ENCODE measurements around the gene LRP1B. TPM values are rescaled to one million over a fixed set of nuclear protein-coding genes. Genes with fewer than 3 reads are reported as not detected.

The LRP1B gene
- total RNA-seq, 1 experiment from 2014 or later = not detected

GRCh38 chr2:140882671-140883620 is 1247.9 kb downstream of the LRP1B start:
- no peak for DNase-seq (ENCODE audit: low spot score)
- in situ Hi-C loops (cut with HindIII; ENCODE audit: low sequenced_read_pairs) = no loop called here

GRCh38 chr2:140880573-140880972 is 1250.2 kb downstream of the LRP1B start:
- in situ Hi-C loops (cut with HindIII; ENCODE audit: low sequenced_read_pairs) = no loop called here
- DNase-seq (ENCODE audit: low spot score) = no peak

- DNase-seq (ENCODE audit: low spot score) = no peak
- in situ Hi-C loops (cut with HindIII; ENCODE audit: low sequenced_read_pairs) = no loop called here
Observed at GRCh38 chr2:140876015-140876414, 1254.8 kb downstream of the LRP1B start.

GRCh38 chr2:140873915-140874531 is 1256.8 kb downstream of the LRP1B start:
- no peak for DNase-seq (ENCODE audit: low spot score)
- in situ Hi-C loops (cut with HindIII; ENCODE audit: low sequenced_read_pairs) = no loop called here

GRCh38 chr2:140869925-140870324 is 1260.9 kb downstream of the LRP1B start:
- DNase-seq (ENCODE audit: low spot score) = no peak
- in situ Hi-C loops (cut with HindIII; ENCODE audit: low sequenced_read_pairs) = no loop called here

- in situ Hi-C loops (cut with HindIII; ENCODE audit: low sequenced_read_pairs) = no loop called here
- DNase-seq (ENCODE audit: low spot score) = no peak
Observed at GRCh38 chr2:140869107-140869506, 1261.7 kb downstream of the LRP1B start.

- in situ Hi-C loops (cut with HindIII; ENCODE audit: low sequenced_read_pairs) = no loop called here
- no peak for DNase-seq (ENCODE audit: low spot score)
Observed at GRCh38 chr2:140865837-140866236, 1265.0 kb downstream of the LRP1B start.

GRCh38 chr2:140863713-140864112 is 1267.1 kb downstream of the LRP1B start:
- peak; percentile 66 for DNase-seq (ENCODE audit: low spot score)
- in situ Hi-C loops (cut with HindIII; ENCODE audit: low sequenced_read_pairs) = no loop called here

GRCh38 chr2:140862181-140862580 is 1268.6 kb downstream of the LRP1B start:
- no peak for DNase-seq (ENCODE audit: low spot score)
- in situ Hi-C loops (cut with HindIII; ENCODE audit: low sequenced_read_pairs) = no loop called here

- no peak for DNase-seq (ENCODE audit: low spot score)
- in situ Hi-C loops (cut with HindIII; ENCODE audit: low sequenced_read_pairs) = no loop called here
Observed at GRCh38 chr2:140861666-140862065, 1269.2 kb downstream of the LRP1B start.

- in situ Hi-C loops (cut with HindIII; ENCODE audit: low sequenced_read_pairs) = no loop called here
- DNase-seq (ENCODE audit: low spot score) = no peak
Observed at GRCh38 chr2:140855471-140855870, 1275.3 kb downstream of the LRP1B start.

GRCh38 chr2:140851258-140851981 is 1279.4 kb downstream of the LRP1B start:
- no peak for DNase-seq (ENCODE audit: low spot score)
- in situ Hi-C loops (cut with HindIII; ENCODE audit: low sequenced_read_pairs) = no loop called here

- no peak for DNase-seq (ENCODE audit: low spot score)
- in situ Hi-C loops (cut with HindIII; ENCODE audit: low sequenced_read_pairs) = no loop called here
Observed at GRCh38 chr2:140843186-140843585, 1287.6 kb downstream of the LRP1B start.

- DNase-seq (ENCODE audit: low spot score) = no peak
- in situ Hi-C loops (cut with HindIII; ENCODE audit: low sequenced_read_pairs) = no loop called here
Observed at GRCh38 chr2:140842110-140842509, 1288.7 kb downstream of the LRP1B start.

GRCh38 chr2:140841141-140841540 is 1289.7 kb downstream of the LRP1B start:
- in situ Hi-C loops (cut with HindIII; ENCODE audit: low sequenced_read_pairs) = no loop called here

GRCh38 chr2:140836826-140837225 is 1294.0 kb downstream of the LRP1B start:
- no peak for DNase-seq (ENCODE audit: low spot score)
- in situ Hi-C loops (cut with HindIII; ENCODE audit: low sequenced_read_pairs) = no loop called here

More at GRCh38 chr2:140841141-140841540, 1289.7 kb downstream of the LRP1B start:
- no peak for DNase-seq (ENCODE audit: low spot score)

- DNase-seq (ENCODE audit: low spot score) = no peak
- in situ Hi-C loops (cut with HindIII; ENCODE audit: low sequenced_read_pairs) = no loop called here
Observed at GRCh38 chr2:140835079-140835478, 1295.7 kb downstream of the LRP1B start.

GRCh38 chr2:140814141-140814540 is 1316.7 kb downstream of the LRP1B start:
- no peak for DNase-seq (ENCODE audit: low spot score)
- in situ Hi-C loops (cut with HindIII; ENCODE audit: low sequenced_read_pairs) = no loop called here

GRCh38 chr2:140808820-140809219 is 1322.0 kb downstream of the LRP1B start:
- DNase-seq (ENCODE audit: low spot score) = no peak
- in situ Hi-C loops (cut with HindIII; ENCODE audit: low sequenced_read_pairs) = no loop called here

GRCh38 chr2:140808211-140808610 is 1322.6 kb downstream of the LRP1B start:
- DNase-seq (ENCODE audit: low spot score) = no peak
- in situ Hi-C loops (cut with HindIII; ENCODE audit: low sequenced_read_pairs) = no loop called here

Data from G401 (cell line).